Spleen (tissue), 11 donors: ENCODE measurements around the gene AGAP9. TPM values are rescaled to one million over a fixed set of nuclear protein-coding genes. Genes with fewer than 3 reads are reported as not detected.

Experiments used
- DNase-seq: peaks from one replicate; pipeline ENCODE4 v3.0.0-alpha.2; 2020
- H3K27ac ChIP-seq, 8 donors: fragments of 200-600 bp; sonication (generic) in 7 of 8; 1 replicate in 4 of 8; 2 replicates in 4 of 8; pipeline versions ENCODE4 v1.5.0 to v1.8.0; 2016 to 2021; ENCODE audit warnings: inconsistent platforms in 4 of 8, mild to moderate bottlenecking in 4 of 8, moderate library complexity in 1 of 8
- H3K27me3 ChIP-seq, 7 donors: fragments of 200-600 bp; sonication (generic) in 6 of 7; replicated peaks in 1 of 7; 1 replicate in 4 of 7; 2 replicates in 3 of 7; pipeline versions ENCODE4 v1.5.0 to v1.8.0; 2016 to 2021; ENCODE audit warnings: inconsistent platforms in 3 of 7, mild to moderate bottlenecking in 1 of 7
- H3K36me3 ChIP-seq, 6 donors: fragments of 200-600 bp; sonication (generic) in 5 of 6; 1 replicate in 4 of 6; 2 replicates in 2 of 6; pipeline versions ENCODE4 v1.5.0 to v1.8.0; 2016 to 2021; ENCODE audit warnings: inconsistent platforms in 2 of 6
- H3K4me1 ChIP-seq, 6 donors: fragments of 200-600 bp; sonication (generic) in 5 of 6; 1 replicate in 3 of 6; 2 replicates in 3 of 6; pipeline versions ENCODE4 v1.5.0 to v1.8.0; 2016 to 2021; ENCODE audit warnings: inconsistent platforms in 3 of 6
- H3K4me3 ChIP-seq, 8 donors: fragments of 200-600 bp; sonication (generic) in 7 of 8; 1 replicate in 4 of 8; 2 replicates in 4 of 8; pipeline versions ENCODE4 v1.5.0 to v1.8.0; 2016 to 2021; ENCODE audit warnings: inconsistent platforms in 4 of 8, mild to moderate bottlenecking in 4 of 8, moderate library complexity in 2 of 8
- H3K9me3 ChIP-seq, 8 donors: fragments of 200-600 bp; sonication (generic) in 7 of 8; 1 replicate in 4 of 8; 2 replicates in 4 of 8; pipeline versions ENCODE4 v1.5.0 to v1.8.0; 2016 to 2021; ENCODE audit warnings: inconsistent platforms in 4 of 8
- CTCF ChIP-seq, 11 experiments: fragments of 200-600 bp in 7 of 11; fragments of 450-650 bp in 4 of 11; sonication (generic) in 4 of 11; IDR thresholded peaks in 8 of 11; conservative IDR thresholded peaks in 3 of 11; 1 replicate in 7 of 11; 2 replicates in 4 of 11; pipeline versions ENCODE4 v1.4.0 to v1.8.0; 2016 to 2021; ENCODE audit warnings: antibody characterized with exemption in 11 of 11, inconsistent platforms in 4 of 11, mild to moderate bottlenecking in 1 of 11
- POLR2A ChIP-seq, 3 donors: fragments of 450-650 bp; IDR thresholded peaks; one replicate each; pipeline ENCODE4 v1.5.1; 2017; ENCODE audit warnings: antibody characterized with exemption in 3 of 3, mild to moderate bottlenecking in 1 of 3
- POLR2AphosphoS5 ChIP-seq, 3 donors: sonication (generic); formaldehyde crosslinking; IDR thresholded peaks; one replicate each; pipeline ENCODE4 v1.5.1; 2017; ENCODE audit warnings: antibody characterized with exemption in 3 of 3
- WGBS, 5 donors: extraction: QIAGEN DNeasy Blood & Tissue Kit in 3 of 5; methylation state at CpG; one replicate each; pipeline versions ENCODE4 v1.1.5 to v1.1.7; 2013 to 2018; 5-methylcytosine and 5-hydroxymethylcytosine counted together
- intact Hi-C: fragments of 100-400 bp; cut with DNase I; formaldehyde crosslinking; loops from one replicate; pipeline ENCODE4 v1.15.0; 2023; ENCODE audit warnings: low total_unique reads
- polyA plus RNA-seq, 3 donors: library from polyadenylated mRNA; stranded (reverse); fragments of 200-250 nt; gene quantifications; one replicate each; pipeline ENCODE4 v1.2.1, GENCODE V29; 2013
- total RNA-seq, 7 donors: library from RNA; depleted of rRNA in 3 of 7; stranded (reverse); fragments of >200 nt in 3 of 7; fragmentation: NEBNext Ultra II Directional in 4 of 7; extraction: Animal tissue kit (Norgen Biotek cat#: 25700) in 4 of 7; gene quantifications; one replicate each; pipeline versions ENCODE4 v1.1.0 to v1.2.1, GENCODE V29; 2016 to 2021
- donor health status: healthy with polysubstance abuse.
- donor health status: DM: no; HTN: no; CAD: no; lungs with moderate emphysema.
- donor health status: DM: no; HTN: no; CAD: no.
- donor health status: Bipolar disorder and iron deficiency.
- donor health status: healthy.
- donor health status: DM: no; HTN: no; CAD: no.
- donor health status: DM: yes; HTN: yes; CAD: no.

AGAP9 gene
- total and polyA plus RNA-seq, 10 donors = 4.2 to 19.8 (median 8.9) TPM

GRCh38 chr10:47454008-47454779 lies 69.2 kb downstream of the AGAP9 start:
- Histone ChIP-seq H3K4me1 (no peaks in the 10 kb centered on the region), H3K27me3 (peaks cover 0 to 10% (median 0%) of the 10 kb centered on the region in 7 donors), H3K27ac (no peak overlapping the region), H3K4me3 (no peak overlapping the region), H3K9me3 (no peaks in the 10 kb centered on the region), H3K36me3 (no peaks in the 10 kb centered on the region)
- TF ChIP-seq POLR2AphosphoS5 (IDR thresholded peaks at IDR 0.05) (no peak), CTCF (IDR thresholded peaks at IDR 0.05 in 8 of 11, conservative IDR thresholded peaks at IDR 0.05 in 3 of 11) (no peak), POLR2A (IDR thresholded peaks at IDR 0.05) (no peak)
- WGBS, 5 donors = 64 to 84% (median 81%) methylated on average over 5 to 10 of the region's 10 CpGs
- peak; percentile 73 for DNase-seq
- intact Hi-C loops = no loop called here

DNA sequence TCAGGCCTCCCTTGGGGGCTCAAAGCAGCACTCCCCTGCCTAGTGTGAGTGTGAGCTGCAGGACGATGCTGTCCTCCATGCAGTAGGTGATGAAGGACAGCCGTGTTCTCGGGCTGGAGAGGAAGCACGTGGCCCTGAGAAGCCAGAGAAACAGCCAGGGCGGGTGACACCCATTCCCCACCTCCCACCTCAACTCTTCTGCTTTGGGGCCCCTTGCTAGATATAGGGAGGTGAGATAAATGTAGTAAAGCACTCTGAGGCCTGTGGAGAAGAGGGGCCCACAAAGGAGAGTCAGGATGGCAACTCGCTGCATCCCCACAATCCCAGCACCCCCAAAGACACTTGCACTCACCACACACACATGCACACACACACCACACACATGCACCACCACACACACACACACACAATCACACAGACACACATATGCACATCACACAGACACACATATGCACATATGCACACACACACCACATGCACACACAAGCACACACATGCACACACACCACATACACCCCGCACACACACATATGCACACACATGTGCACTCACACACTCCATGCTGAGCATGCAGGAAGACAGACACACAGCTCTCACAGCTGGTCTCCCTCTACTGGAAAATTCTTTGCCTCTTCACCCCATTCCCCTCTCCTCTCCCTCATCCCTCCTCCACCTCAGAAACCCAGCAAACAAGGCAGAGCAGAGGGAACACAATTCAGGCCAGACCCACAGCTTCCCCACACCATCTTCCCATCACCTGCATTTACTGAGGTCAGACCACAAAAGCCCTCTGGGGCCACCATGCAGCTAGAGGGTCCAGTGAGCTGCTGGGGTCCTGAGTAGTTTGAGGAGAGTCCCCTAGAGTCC lies 70.1 kb downstream of the AGAP9 start:
- no peak overlapping the region for H3K27ac ChIP-seq
- no peaks in the 10 kb centered on the region for H3K4me1 ChIP-seq
- DNase-seq = no peak
- peaks cover 0 to 10% (median 0%) of the 10 kb centered on the region in 7 donors for H3K27me3 ChIP-seq
- WGBS, 5 donors = 49 to 63% (median 52%) methylated on average over 3 to 7 of the region's 7 CpGs
- no peaks in the 10 kb centered on the region for H3K9me3 ChIP-seq
- H3K36me3 ChIP-seq = no peaks in the 10 kb centered on the region
- no peak overlapping the region for H3K4me3 ChIP-seq
- TF ChIP-seq POLR2AphosphoS5 (IDR thresholded peaks at IDR 0.05) (no peak), POLR2A (IDR thresholded peaks at IDR 0.05) (no peak)
- intact Hi-C loops = no loop called here

GRCh38 chr10:47452495-47453140 lies 70.8 kb downstream of the AGAP9 start:
- WGBS, 5 donors = 65 to 75% (median 72%) methylated on average over 11 of the region's 11 CpGs
- no peak overlapping the region for H3K4me3 ChIP-seq
- TF ChIP-seq CTCF (IDR thresholded peaks at IDR 0.05 in 8 of 11, conservative IDR thresholded peaks at IDR 0.05 in 3 of 11) = no peak
- TF ChIP-seq POLR2A (IDR thresholded peaks at IDR 0.05) = no peak
- no peak for TF ChIP-seq POLR2AphosphoS5 (IDR thresholded peaks at IDR 0.05)
- intact Hi-C loops = no loop called here
- no peaks in the 10 kb centered on the region for H3K4me1 ChIP-seq
- peaks cover 0 to 10% (median 0%) of the 10 kb centered on the region in 7 donors for H3K27me3 ChIP-seq
- DNase-seq = peak; percentile 58
- no peaks in the 10 kb centered on the region for H3K36me3 ChIP-seq
- H3K27ac ChIP-seq = no peak overlapping the region
- H3K9me3 ChIP-seq = no peaks in the 10 kb centered on the region

DNA sequence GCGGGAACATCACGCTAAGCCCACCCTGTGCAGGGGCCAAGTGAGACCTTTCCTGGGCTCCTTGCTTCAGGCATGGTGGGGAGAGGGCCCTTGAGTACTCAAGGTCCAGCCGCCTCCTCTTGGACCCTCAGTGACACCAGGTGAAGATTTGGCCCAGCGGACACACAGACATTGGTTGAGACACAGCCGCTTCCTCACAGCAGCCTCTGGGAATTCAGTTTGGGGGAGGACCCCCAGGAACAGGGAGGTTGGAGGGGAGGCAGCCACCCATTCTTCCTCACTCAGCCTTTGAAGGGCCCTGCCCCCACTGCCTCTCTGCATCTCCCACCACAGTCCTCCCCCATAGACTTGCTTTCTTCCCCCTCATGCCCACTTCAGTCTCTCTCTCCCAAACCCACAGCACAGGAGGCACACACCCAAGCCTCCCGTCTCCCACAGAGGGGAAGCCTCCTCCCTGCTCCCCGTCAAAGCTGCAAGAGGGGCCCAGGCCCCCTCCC lies 71.4 kb downstream of the AGAP9 start:
- DNase-seq = no peak
- Histone ChIP-seq H3K27me3 (peaks cover 0 to 10% (median 0%) of the 10 kb centered on the region in 7 donors), H3K4me3 (no peak overlapping the region), H3K4me1 (no peaks in the 10 kb centered on the region), H3K9me3 (peaks cover 0 to 3% (median under 1%) of the 10 kb centered on the region in 8 donors), H3K36me3 (no peaks in the 10 kb centered on the region), H3K27ac (no peak overlapping the region)
- WGBS, 5 donors = 60 to 75% (median 70%) methylated on average over 5 to 7 of the region's 7 CpGs
- TF ChIP-seq CTCF (IDR thresholded peaks at IDR 0.05 in 8 of 11, conservative IDR thresholded peaks at IDR 0.05 in 3 of 11) (no peak), POLR2AphosphoS5 (IDR thresholded peaks at IDR 0.05) (no peak), POLR2A (IDR thresholded peaks at IDR 0.05) (no peak)
- intact Hi-C loops = no loop called here
